Measurements from ENCODE around the gene BLVRA.
"Not testable (repeated sequence)": the region's sequence is repeated elsewhere in the genome, so short reads cannot be mapped to it uniquely, and the experiment has no call there.

Gene BLVRA, protein sequence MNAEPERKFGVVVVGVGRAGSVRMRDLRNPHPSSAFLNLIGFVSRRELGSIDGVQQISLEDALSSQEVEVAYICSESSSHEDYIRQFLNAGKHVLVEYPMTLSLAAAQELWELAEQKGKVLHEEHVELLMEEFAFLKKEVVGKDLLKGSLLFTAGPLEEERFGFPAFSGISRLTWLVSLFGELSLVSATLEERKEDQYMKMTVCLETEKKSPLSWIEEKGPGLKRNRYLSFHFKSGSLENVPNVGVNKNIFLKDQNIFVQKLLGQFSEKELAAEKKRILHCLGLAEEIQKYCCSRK

DNA sequence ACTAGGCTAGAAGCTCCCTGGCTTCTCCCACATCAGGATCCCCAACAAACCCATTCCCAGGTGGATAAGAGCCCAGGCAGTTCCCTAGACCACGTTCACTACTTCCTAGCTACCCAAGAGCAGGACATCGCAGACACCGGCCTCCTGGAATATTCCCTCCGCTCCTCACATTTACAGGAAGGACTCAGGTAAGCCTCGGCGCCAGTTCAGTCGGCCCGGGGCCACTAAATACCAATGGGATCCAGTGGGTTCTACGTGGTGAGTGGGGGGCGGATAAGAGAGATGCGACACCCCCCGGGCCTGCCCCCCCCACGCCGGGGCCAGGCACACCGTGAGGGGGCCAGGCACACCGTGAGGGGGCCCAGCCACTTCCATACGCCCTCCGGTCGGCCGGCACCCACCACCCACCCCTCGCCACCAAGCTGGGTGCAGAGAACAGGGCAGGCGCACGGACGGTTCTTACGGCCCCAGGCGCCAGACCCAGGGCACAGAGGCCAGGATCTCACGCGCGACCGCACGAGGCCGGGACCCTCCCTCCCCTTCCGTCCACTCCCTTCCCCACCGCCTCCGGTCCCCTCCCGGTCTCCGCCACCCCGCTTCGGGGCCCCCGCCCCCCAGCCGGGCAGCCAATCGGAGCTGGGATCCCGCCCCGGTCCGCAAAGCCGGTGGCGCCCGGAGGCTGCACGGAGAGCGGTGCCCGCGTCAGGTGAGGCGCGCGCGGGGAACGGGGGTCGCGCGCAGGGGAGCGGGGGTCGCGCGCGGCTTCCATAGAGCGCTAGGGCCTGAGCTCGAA lies at the start of gene BLVRA:
Gene BLVRA (plus strand): TSS at position 652 of the 793 bp plus-strand sequence. CDS start 12,479 bp downstream, outside the sequence.
- DNase-seq, result peak; percentile 83

- DNase-seq, result no peak
Measured at GRCh38 chr7:43711503-43711902, 47.0 kb upstream of the BLVRA start.

DNA sequence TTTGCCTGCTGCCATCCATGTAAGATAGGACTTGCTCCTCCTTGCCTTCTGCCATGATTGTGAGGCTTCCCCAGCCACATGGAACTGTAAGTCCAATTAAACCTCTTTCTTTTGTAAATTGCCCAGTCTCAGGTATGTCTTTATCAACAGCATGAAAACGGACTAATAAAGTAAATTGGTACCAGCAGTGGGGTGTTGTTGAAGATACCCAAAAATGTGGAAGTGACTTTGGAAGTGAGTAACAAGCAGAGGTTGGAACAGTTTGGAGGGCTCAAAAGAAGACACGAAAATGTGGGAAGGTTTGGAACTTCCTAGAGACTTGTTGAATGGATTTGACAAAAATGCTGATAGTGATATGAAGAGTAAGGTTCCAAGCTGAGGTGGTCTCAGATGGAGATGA lies 42.5 kb upstream of the BLVRA start:
- DNase-seq, result not testable (repeated sequence)

- no peak for DNase-seq
Measured at GRCh38 chr7:43716598-43716997, 41.9 kb upstream of the BLVRA start.

GRCh38 chr7:43721193-43721806 lies 37.2 kb upstream of the BLVRA start:
- peak; percentile 66 for DNase-seq

GRCh38 chr7:43723007-43723341 lies 35.5 kb upstream of the BLVRA start:
- DNase-seq, result no peak

DNA sequence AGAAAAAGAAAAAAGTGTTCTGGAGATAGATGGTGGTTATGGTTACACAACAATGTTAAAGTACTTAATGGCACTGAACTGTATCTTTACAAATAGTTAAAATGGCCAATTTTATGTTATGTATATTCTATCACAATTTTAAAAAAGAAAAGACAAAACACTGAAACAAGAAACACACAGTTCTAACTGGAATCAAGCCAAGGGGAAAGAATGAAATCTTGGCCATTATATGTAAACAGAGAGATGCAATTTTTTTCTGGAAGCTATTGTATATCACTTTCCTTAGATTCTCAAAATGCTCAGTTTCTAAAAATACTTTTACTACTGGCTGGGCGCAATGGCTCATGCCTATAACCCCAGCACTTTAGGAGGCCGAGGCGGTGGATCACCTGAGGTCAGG lies 33.2 kb upstream of the BLVRA start:
- DNase-seq, result no peak

DNA sequence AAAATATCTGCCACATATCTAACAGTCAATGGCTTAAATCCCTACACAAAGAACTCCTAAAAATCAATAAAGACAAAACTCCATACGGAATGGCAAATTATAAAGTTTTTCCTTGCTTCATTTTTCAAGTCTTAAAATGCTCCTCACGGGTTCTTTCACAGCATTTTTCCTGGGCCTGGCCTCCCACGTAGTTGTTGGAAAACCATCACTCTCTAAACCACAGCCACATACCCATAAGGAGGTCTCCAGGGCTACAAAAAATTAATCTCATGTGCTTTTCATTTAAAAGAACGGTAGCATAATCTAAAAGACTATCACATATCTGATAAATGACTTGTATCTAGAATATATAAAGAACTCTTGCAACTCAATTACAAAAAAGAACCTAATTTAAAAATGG lies 32.0 kb upstream of the BLVRA start:
- no peak for DNase-seq

GRCh38 chr7:43727003-43727402 lies 31.5 kb upstream of the BLVRA start:
- DNase-seq, result no peak

GRCh38 chr7:43727494-43727893 lies 31.0 kb upstream of the BLVRA start:
- no peak for DNase-seq

DNA sequence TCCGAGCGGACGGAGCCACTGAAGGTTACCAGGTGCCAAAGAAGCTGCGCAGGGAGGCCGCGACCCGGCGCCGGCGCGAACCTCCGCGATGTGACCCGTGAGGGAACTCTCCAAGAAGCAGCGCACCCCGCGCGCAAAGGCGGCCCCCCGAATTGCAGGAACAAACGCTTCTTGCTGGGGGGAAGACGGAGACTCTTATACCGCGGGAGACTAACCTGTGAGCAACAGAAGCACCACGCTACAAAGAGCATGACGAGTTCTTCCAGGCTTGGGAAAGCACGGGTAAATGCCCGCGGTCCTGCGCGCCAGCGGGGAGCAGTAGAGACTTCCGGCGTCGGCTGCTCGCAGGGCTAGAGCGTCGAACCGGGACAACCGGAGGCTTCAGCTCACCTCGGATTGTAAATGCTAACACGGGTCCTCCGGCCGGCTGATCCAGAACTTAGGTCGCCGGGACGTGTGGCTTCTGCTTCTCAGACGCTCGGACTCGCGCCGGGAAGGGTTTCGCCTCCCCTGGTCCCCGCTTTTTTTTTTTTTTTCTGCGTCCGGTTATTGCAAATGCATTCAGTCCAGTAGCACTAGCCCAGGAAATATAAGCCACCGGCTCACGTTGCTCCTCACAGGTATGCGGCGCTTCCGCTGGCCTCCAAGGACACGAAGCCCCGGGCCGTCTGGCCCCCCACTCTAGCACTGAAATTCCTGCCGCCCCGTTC lies 29.1 kb upstream of the BLVRA start, which contains the start of gene COA1:
Gene COA1 (minus strand): TSS at position 310 of the 710 bp plus-strand sequence. CDS start 80,909 bp downstream, outside the sequence.
- DNase-seq, result peak; percentile 93

DNA sequence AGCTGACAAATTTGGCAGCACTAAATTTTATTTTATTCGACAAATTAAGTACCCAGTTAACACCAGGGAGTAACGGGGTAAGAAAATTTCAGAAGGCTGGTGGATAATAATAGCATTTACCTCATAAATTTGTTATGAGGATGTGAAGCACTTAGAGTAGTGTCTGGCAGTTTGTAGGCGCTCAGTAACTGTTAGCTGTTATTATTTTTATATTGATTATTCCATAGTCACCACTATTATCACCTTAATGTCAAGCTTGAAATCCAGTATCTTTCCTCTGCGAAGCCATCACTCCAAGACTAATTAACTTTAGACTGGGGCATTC lies 28.6 kb upstream of the BLVRA start:
- DNase-seq, result no peak

GRCh38 chr7:43731494-43731893 lies 27.0 kb upstream of the BLVRA start:
- DNase-seq, result not testable (repeated sequence)

GRCh38 chr7:43734575-43735332 lies 23.7 kb upstream of the BLVRA start:
- not testable (repeated sequence) for DNase-seq

GRCh38 chr7:43735403-43735801 lies 23.1 kb upstream of the BLVRA start:
- DNase-seq, result no peak

GRCh38 chr7:43735802-43736603 lies 22.5 kb upstream of the BLVRA start:
- DNase-seq, result peak; percentile 45

GRCh38 chr7:43737467-43738127 lies 20.9 kb upstream of the BLVRA start:
- no peak for DNase-seq

DNA sequence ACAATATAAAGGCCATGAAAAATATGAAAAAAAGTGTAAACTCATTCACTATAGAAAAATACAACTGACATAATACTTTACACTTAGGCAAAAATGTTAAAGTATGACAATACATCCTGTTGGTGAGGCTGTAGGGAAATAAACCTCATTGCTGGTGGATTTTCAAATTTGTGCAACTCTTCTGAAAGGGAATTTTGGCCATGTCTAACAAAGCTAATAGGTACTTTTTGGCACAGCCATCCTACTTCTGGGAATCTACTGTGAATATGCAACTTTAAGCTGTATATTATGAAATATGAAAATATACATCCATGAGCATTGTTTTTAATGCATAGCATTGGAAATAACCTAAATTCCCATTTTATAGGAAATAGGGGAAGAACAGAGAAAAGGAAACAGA lies 15.8 kb upstream of the BLVRA start:
- peak; percentile 91 for DNase-seq

- peak; percentile 80 for DNase-seq
Measured at GRCh38 chr7:43747328-43748105, 11.0 kb upstream of the BLVRA start.

- no peak for DNase-seq
Measured at GRCh38 chr7:43749383-43749940, 9.0 kb upstream of the BLVRA start.
